HG02870 (cell line): ENCODE measurements around the gene AVPR1A.

Experiments used
- ATAC-seq: cut with Tn5 transposase; IDR thresholded peaks from one replicate; pipeline ENCODE4 v1.9.1; 2021; ENCODE audit warnings: mild to moderate bottlenecking, moderate library complexity; ENCODE audit not compliant: unreplicated experiment

AVPR1A gene

DNA sequence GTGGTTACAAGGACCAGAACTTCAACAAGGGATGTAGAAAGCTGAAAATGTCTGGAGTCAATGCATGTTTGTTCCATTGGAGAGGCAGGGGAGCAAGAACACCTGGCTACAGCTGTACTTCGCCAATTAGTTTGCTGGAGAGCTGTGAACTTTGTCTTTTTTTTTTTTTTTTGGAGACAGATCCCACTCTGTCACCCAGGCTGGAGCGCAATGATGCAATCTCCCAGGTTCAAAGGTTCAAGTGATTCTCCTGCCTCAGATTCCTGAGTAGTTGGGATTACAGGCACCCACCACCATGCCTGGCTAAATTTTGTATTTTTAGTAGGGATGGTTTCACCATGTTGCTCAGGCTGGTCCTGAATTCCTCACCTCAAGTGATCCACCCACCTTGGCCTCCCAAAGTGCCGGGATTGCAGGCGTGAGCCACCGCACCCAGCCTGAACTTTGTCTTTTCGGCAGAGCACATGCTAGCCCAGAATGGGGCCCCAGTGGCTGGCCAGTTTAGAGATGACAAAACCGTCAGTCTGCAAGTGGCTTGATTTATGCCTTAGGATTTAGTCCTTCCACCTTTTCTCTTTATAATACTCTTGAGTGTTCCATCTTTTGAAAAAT is 55.5 kb downstream of the AVPR1A start:
- no peak for ATAC-seq

DNA sequence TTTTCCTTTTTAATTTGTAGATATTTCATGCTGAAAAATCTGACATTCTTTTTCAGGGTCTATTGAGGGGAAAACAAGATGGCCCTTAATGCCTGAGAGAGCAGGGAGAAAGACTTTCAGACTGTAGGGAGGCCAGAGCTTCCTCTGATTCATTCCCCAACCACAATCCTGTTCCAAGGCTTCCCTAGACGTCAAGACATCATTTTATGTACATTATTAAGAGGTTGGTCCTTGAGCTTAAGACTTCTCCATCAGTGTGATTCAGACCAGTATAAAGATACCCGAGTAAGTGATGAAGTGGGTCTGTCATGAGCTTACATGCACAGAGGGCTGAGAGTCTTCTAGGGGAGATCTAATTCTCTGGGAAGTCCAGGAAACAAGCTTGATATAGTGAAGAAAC is 57.3 kb downstream of the AVPR1A start:
- ATAC-seq: no peak

DNA sequence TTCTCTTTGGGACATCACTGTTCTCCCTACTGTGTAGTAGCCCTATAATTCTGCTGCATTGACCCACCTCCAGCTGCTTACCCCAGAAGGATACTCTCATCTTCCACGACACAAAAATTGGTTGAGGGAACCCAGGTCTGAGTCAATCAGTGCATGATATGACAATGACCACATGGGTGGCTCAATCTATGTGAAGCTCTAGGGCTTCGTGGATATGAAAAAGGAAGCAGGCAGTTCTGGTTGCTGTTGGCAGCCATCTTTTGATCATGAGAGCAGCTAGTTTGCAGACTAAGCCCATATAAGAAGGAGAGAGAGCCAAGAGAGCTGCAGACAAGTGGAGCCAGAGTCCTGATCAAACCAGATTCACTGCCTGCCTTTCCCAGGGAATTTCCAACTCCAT is 57.9 kb downstream of the AVPR1A start:
- no peak for ATAC-seq
